Erythroblast (primary cell): ENCODE results near the gene TXNRD3.

Experiments used
- DNase-seq, 2 experiments: peaks; one replicate each; lab custom pipeline; 2025; lab: John Stamatoyannopoulos, UW
- GATA1 ChIP-seq: IDR thresholded peaks from 2 replicates; pipeline ENCODE4 v1.6.1; 2011; ENCODE audit warnings: low read depth, mild to moderate bottlenecking, control low read depth, low read length, moderate library complexity
- POLR2A ChIP-seq: IDR thresholded peaks from 2 replicates; pipeline ENCODE4 v1.6.1; 2011; ENCODE audit warnings: mild to moderate bottlenecking, low read length

The TXNRD3 gene

GRCh38 chr3:126573492-126574117 lies 81.3 kb downstream of the TXNRD3 start:
- no peak for TF ChIP-seq GATA1
- no peak for TF ChIP-seq POLR2A
- DNase-seq = no peak

GRCh38 chr3:126571078-126571477 lies 83.8 kb downstream of the TXNRD3 start:
- TF ChIP-seq POLR2A = no peak
- TF ChIP-seq GATA1 = no peak
- no peak for DNase-seq

GRCh38 chr3:126570103-126570541 lies 84.8 kb downstream of the TXNRD3 start:
- TF ChIP-seq GATA1 = no peak
- no peak for TF ChIP-seq POLR2A
- peak in 1 of 2 experiments; percentile 17 for DNase-seq

- TF ChIP-seq POLR2A (no peak), GATA1 (no peak)
- no peak for DNase-seq
Measured at GRCh38 chr3:126569390-126569975, 85.4 kb downstream of the TXNRD3 start.

- no peak for TF ChIP-seq POLR2A
- DNase-seq = no peak
Measured at GRCh38 chr3:126568776-126569342, 86.1 kb downstream of the TXNRD3 start.

GRCh38 chr3:126567696-126568438 lies 87.1 kb downstream of the TXNRD3 start:
- no peak for TF ChIP-seq GATA1
- TF ChIP-seq POLR2A = no peak
- DNase-seq = no peak

- DNase-seq = no peak
- TF ChIP-seq GATA1 (no peak), POLR2A (no peak)
Measured at GRCh38 chr3:126562737-126563276, 92.1 kb downstream of the TXNRD3 start.

GRCh38 chr3:126558336-126559071 lies 96.4 kb downstream of the TXNRD3 start, which contains the start of gene C3orf22:
Gene C3orf22, minus strand, starts transcription at chr3:126558932. Its CDS starts 5,542 bp downstream, at chr3:126553390.
- no peak for DNase-seq
- TF ChIP-seq GATA1 (no peak), POLR2A (no peak)

- DNase-seq = no peak
- TF ChIP-seq GATA1 (no peak), POLR2A (no peak)
Measured at GRCh38 chr3:126557761-126558160, 97.2 kb downstream of the TXNRD3 start.

- DNase-seq = no peak
- TF ChIP-seq GATA1 (no peak), POLR2A (no peak)
Measured at GRCh38 chr3:126557415-126557745, 97.5 kb downstream of the TXNRD3 start.
